ENCODE results near the gene HOMER1. TPM values are rescaled to one million over a fixed set of nuclear protein-coding genes. Genes with fewer than 3 reads are reported as not detected.
A peak's percentile ranks its signal among the peaks of the same experiment; 100 is the strongest.

HOMER1 gene
- total and polyA plus RNA-seq, 2 donors, result 2.0 to 13.5 TPM

DNA sequence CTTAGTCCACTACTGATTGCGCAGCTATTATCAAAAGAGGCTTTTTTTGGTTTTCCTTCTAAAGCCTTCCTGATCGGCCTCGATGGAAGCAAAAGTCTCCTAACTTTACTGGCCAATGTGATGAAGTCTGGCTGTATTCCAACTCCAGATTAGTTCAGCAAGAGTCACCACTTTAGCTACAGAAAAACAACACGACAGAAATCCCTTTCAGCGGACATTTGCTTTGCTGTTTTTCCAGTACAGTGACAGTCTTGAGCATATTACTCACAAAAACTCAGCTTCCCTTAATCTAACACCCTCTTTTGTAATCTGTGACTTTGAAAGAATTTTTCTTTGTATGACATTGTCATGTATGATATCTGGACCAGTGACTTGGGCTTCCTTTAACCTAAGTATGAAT is 95.7 kb downstream of the HOMER1 start:
- WGBS, result 97% methylated on average over 5 of the region's 5 CpGs
- Histone ChIP-seq H3K27me3 (ENCODE audit: control insufficient read depth in 2 of 2, insufficient read depth in 1 of 2, low read length in 1 of 2) (no peaks in the 10 kb centered on the region), H3K27ac (ENCODE audit: low read depth in 1 of 2, low read length in 1 of 2) (no peak overlapping the region), H3K4me1 (ENCODE audit: control insufficient read depth in 2 of 2, insufficient read depth in 2 of 2, low read length in 2 of 2) (no peaks in the 10 kb centered on the region), H3K9me3 (ENCODE audit: control insufficient read depth in 2 of 2, insufficient read depth in 1 of 2, low read length in 1 of 2) (no peaks in the 10 kb centered on the region), H3K36me3 (ENCODE audit: control insufficient read depth in 2 of 2, insufficient read depth in 2 of 2, low read length in 1 of 2) (no peaks in the 10 kb centered on the region), H3K4me3 (ENCODE audit: low read length in 2 of 2) (no peak overlapping the region)
- DNase-seq (ENCODE audit: low read depth in 6 of 9, low spot score in 9 of 9), result no peak

DNA sequence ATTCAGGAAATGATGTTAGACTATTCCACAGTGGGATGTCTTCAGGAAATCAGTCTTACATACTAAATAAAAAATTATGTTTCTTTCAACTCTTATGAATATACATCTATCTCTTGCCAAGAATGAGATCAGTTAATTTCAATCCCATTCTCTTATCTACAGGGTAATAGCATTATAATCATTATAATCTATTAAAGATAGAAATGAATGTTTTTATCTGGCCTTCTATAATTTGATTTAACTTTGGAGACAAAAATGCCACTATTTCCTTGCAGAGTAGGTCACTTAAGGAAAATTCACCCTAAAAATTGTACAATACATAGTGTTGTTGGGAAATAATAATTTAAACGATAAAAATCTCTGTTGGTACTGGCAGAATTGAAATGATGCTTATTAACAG is 96.4 kb downstream of the HOMER1 start:
- no peaks in the 10 kb centered on the region for H3K36me3 ChIP-seq (ENCODE audit: control insufficient read depth in 2 of 2, insufficient read depth in 2 of 2, low read length in 1 of 2)
- no peak overlapping the region for H3K27ac ChIP-seq (ENCODE audit: low read depth in 1 of 2, low read length in 1 of 2)
- no peaks in the 10 kb centered on the region for H3K27me3 ChIP-seq (ENCODE audit: control insufficient read depth in 2 of 2, insufficient read depth in 1 of 2, low read length in 1 of 2)
- DNase-seq (ENCODE audit: low read depth in 6 of 9, low spot score in 9 of 9), result no peak
- H3K4me3 ChIP-seq (ENCODE audit: low read length in 2 of 2), result no peak overlapping the region
- H3K9me3 ChIP-seq (ENCODE audit: control insufficient read depth in 2 of 2, insufficient read depth in 1 of 2, low read length in 1 of 2), result no peaks in the 10 kb centered on the region
- H3K4me1 ChIP-seq (ENCODE audit: control insufficient read depth in 2 of 2, insufficient read depth in 2 of 2, low read length in 2 of 2), result no peaks in the 10 kb centered on the region
- 96% methylated on average over 1 of the region's 1 CpG for WGBS

DNA sequence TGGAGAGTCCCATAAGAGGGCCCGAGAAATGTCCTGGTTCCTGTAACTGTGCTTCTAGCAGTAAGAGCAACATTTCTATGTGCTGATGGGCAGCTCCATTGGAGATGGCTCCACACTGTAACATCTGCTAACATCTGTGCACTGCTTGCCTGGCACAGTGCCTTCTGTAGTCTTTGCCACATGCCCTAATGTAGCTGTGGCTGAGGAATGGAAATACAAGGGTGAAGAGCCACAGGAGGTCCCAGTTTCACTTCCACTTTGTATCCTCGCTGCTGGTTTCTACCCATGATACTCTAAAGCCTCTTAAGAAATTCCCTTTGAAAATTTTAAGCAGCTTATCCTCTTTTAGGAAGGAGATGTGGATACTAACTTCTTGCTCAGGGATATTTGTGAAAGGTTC is 97.4 kb downstream of the HOMER1 start:
- no peak overlapping the region for H3K27ac ChIP-seq (ENCODE audit: low read depth in 1 of 2, low read length in 1 of 2)
- H3K27me3 ChIP-seq (ENCODE audit: control insufficient read depth in 2 of 2, insufficient read depth in 1 of 2, low read length in 1 of 2), result no peaks in the 10 kb centered on the region
- no peaks in the 10 kb centered on the region for H3K4me1 ChIP-seq (ENCODE audit: control insufficient read depth in 2 of 2, insufficient read depth in 2 of 2, low read length in 2 of 2)
- H3K36me3 ChIP-seq (ENCODE audit: control insufficient read depth in 2 of 2, insufficient read depth in 2 of 2, low read length in 1 of 2), result no peaks in the 10 kb centered on the region
- 56% methylated on average over 2 of the region's 2 CpGs for WGBS
- DNase-seq (ENCODE audit: low read depth in 6 of 9, low spot score in 9 of 9), result peak in 2 of 9 donors; percentile 5 to 9
- H3K4me3 ChIP-seq (ENCODE audit: low read length in 2 of 2), result no peak overlapping the region
- no peaks in the 10 kb centered on the region for H3K9me3 ChIP-seq (ENCODE audit: control insufficient read depth in 2 of 2, insufficient read depth in 1 of 2, low read length in 1 of 2)

DNA sequence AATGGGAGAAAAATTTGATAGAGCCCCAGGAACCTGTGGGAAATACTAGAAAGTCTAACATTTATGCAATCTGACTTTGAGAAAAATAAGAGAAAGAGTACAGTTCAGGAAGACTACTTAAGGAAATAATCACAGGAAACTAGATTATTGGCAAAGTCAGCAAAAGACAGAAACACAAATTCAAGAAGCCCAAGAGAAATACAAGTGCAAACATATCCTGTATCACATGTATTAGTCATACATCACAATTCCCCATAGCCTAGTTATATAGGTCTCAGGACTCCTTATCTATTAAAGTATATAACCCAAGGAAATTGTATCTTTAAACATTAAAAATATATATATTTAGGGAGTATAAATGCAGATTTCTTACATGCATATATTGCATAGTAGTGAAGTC is 100.8 kb downstream of the HOMER1 start:
- no peak overlapping the region for H3K27ac ChIP-seq (ENCODE audit: low read depth in 1 of 2, low read length in 1 of 2)
- H3K4me1 ChIP-seq (ENCODE audit: control insufficient read depth in 2 of 2, insufficient read depth in 2 of 2, low read length in 2 of 2), result no peaks in the 10 kb centered on the region
- no peak for DNase-seq (ENCODE audit: low read depth in 6 of 9, low spot score in 9 of 9)
- H3K36me3 ChIP-seq (ENCODE audit: control insufficient read depth in 2 of 2, insufficient read depth in 2 of 2, low read length in 1 of 2), result no peaks in the 10 kb centered on the region
- peaks cover 0 to 5% of the 10 kb centered on the region in 2 donors for H3K9me3 ChIP-seq (ENCODE audit: control insufficient read depth in 2 of 2, insufficient read depth in 1 of 2, low read length in 1 of 2)
- no peaks in the 10 kb centered on the region for H3K27me3 ChIP-seq (ENCODE audit: control insufficient read depth in 2 of 2, insufficient read depth in 1 of 2, low read length in 1 of 2)
- no peak overlapping the region for H3K4me3 ChIP-seq (ENCODE audit: low read length in 2 of 2)

DNA sequence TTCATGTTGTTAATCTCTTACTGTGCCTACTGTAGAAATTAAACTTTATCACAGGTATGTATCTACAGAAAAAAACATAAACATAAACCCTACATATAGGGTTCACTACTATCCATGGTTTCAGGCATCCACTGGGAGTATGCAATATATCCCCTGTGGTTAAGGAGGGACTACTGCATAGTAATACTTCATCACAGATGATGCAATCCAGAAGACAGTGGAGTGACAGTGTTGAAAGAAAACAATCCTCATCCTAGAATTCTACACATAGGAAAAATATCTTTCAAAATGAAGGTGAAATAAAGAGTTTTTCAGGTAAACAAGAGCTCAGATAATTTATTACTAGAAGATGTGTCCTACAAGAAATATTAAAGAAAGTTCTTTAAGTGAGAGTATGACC is 105.9 kb downstream of the HOMER1 start:
- Histone ChIP-seq H3K36me3 (ENCODE audit: control insufficient read depth in 2 of 2, insufficient read depth in 2 of 2, low read length in 1 of 2) (no peaks in the 10 kb centered on the region), H3K27ac (ENCODE audit: low read depth in 1 of 2, low read length in 1 of 2) (no peak overlapping the region), H3K4me3 (ENCODE audit: low read length in 2 of 2) (no peak overlapping the region), H3K4me1 (ENCODE audit: control insufficient read depth in 2 of 2, insufficient read depth in 2 of 2, low read length in 2 of 2) (no peaks in the 10 kb centered on the region), H3K27me3 (ENCODE audit: control insufficient read depth in 2 of 2, insufficient read depth in 1 of 2, low read length in 1 of 2) (no peaks in the 10 kb centered on the region), H3K9me3 (ENCODE audit: control insufficient read depth in 2 of 2, insufficient read depth in 1 of 2, low read length in 1 of 2) (peaks cover 0 to 5% of the 10 kb centered on the region in 2 donors)
- DNase-seq (ENCODE audit: low read depth in 6 of 9, low spot score in 9 of 9), result no peak

DNA sequence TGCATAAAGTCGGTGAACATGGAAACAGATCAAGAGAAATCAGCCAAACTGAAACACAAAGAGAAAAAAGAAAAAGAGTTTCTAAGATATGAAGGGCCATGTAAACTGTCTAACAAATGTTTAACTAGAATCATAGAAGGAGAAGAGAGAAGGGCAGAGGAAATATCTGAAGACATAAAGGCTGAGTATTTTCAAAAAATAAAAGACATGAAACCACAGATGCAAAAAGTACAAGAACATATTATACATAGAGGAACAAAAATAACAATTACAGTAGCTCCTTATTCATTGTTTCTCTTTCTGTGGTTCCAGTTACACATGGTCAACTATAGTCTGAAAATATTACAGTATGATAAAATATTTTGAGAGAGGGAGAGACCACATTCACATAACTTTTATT is 106.3 kb downstream of the HOMER1 start:
- Histone ChIP-seq H3K9me3 (ENCODE audit: control insufficient read depth in 2 of 2, insufficient read depth in 1 of 2, low read length in 1 of 2) (peaks cover 0 to 5% of the 10 kb centered on the region in 2 donors), H3K36me3 (ENCODE audit: control insufficient read depth in 2 of 2, insufficient read depth in 2 of 2, low read length in 1 of 2) (no peaks in the 10 kb centered on the region), H3K4me3 (ENCODE audit: low read length in 2 of 2) (no peak overlapping the region), H3K27me3 (ENCODE audit: control insufficient read depth in 2 of 2, insufficient read depth in 1 of 2, low read length in 1 of 2) (no peaks in the 10 kb centered on the region), H3K4me1 (ENCODE audit: control insufficient read depth in 2 of 2, insufficient read depth in 2 of 2, low read length in 2 of 2) (no peaks in the 10 kb centered on the region), H3K27ac (ENCODE audit: low read depth in 1 of 2, low read length in 1 of 2) (no peak overlapping the region)
- DNase-seq (ENCODE audit: low read depth in 6 of 9, low spot score in 9 of 9), result no peak
- 87% methylated on average over 1 of the region's 1 CpG for WGBS

DNA sequence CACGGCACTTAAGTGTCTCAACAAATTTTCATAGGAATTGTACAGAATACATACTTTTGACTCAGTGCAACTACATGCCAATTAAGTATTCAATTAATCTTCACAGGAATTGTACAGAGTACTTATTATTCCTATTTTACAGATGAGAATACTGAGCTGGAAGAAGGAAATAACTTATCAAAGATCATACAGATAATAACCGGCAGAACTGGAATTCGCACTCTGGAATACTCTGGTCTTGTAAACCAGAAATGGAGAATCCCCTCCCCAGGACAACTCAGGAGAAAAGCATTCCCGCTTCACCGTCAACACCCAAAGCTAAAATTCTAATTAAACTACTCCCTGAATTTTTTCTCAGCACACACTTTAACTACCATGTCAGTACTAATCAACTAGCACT is 112.7 kb downstream of the HOMER1 start:
- Histone ChIP-seq H3K27ac (ENCODE audit: low read depth in 1 of 2, low read length in 1 of 2) (no peak overlapping the region), H3K4me3 (ENCODE audit: low read length in 2 of 2) (no peak overlapping the region), H3K4me1 (ENCODE audit: control insufficient read depth in 2 of 2, insufficient read depth in 2 of 2, low read length in 2 of 2) (no peaks in the 10 kb centered on the region), H3K36me3 (ENCODE audit: control insufficient read depth in 2 of 2, insufficient read depth in 2 of 2, low read length in 1 of 2) (no peaks in the 10 kb centered on the region), H3K9me3 (ENCODE audit: control insufficient read depth in 2 of 2, insufficient read depth in 1 of 2, low read length in 1 of 2) (no peaks in the 10 kb centered on the region), H3K27me3 (ENCODE audit: control insufficient read depth in 2 of 2, insufficient read depth in 1 of 2, low read length in 1 of 2) (no peaks in the 10 kb centered on the region)
- DNase-seq (ENCODE audit: low read depth in 6 of 9, low spot score in 9 of 9), result no peak
- WGBS, result 88% methylated on average over 5 of the region's 5 CpGs

DNA sequence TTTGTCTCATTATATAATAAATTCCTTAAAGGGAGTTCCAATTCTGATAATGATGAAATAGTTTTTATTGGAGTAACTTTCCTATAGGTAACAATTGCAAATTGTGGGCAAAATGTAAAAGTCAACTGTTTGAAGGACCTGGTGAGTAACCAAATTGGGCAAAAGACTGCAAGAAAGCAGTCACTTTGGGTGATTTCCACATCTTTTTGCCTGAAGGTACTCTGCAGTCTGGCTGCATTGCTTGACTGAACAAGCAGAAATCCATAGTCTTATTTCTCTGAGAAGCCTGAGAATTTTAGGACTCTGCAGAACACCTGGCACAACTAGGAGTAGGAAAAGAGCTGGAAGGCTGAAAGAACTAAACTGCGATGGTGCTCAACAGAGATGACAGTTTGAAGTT is 114.9 kb downstream of the HOMER1 start:
- DNase-seq (ENCODE audit: low read depth in 6 of 9, low spot score in 9 of 9), result no peak
- 98% methylated on average over 1 of the region's 1 CpG for WGBS
- no peak overlapping the region for H3K27ac ChIP-seq (ENCODE audit: low read depth in 1 of 2, low read length in 1 of 2)
- no peaks in the 10 kb centered on the region for H3K4me1 ChIP-seq (ENCODE audit: control insufficient read depth in 2 of 2, insufficient read depth in 2 of 2, low read length in 2 of 2)
- H3K4me3 ChIP-seq (ENCODE audit: low read length in 2 of 2), result no peak overlapping the region
- no peaks in the 10 kb centered on the region for H3K27me3 ChIP-seq (ENCODE audit: control insufficient read depth in 2 of 2, insufficient read depth in 1 of 2, low read length in 1 of 2)
- no peaks in the 10 kb centered on the region for H3K9me3 ChIP-seq (ENCODE audit: control insufficient read depth in 2 of 2, insufficient read depth in 1 of 2, low read length in 1 of 2)
- H3K36me3 ChIP-seq (ENCODE audit: control insufficient read depth in 2 of 2, insufficient read depth in 2 of 2, low read length in 1 of 2), result no peaks in the 10 kb centered on the region

DNA sequence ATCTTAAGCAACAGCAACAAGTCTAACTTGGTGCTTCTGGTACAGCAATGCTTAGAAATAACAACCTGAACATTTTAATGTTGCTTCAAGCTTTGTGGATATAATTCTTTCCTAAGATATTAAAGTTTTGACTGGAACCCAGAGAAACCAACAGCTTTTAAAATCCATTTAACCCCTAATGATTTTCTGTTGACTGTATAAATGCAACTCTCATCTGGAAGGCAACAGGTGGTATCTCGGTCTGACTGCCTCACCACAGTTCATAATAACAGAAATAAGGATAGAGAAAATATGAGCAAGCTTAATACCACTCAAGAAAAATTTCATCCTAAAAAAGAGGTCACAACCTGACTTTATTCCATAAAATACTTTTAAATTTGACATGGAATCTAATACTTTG is 116.9 kb downstream of the HOMER1 start:
- Histone ChIP-seq H3K9me3 (ENCODE audit: control insufficient read depth in 2 of 2, insufficient read depth in 1 of 2, low read length in 1 of 2) (no peaks in the 10 kb centered on the region), H3K36me3 (ENCODE audit: control insufficient read depth in 2 of 2, insufficient read depth in 2 of 2, low read length in 1 of 2) (no peaks in the 10 kb centered on the region), H3K4me3 (ENCODE audit: low read length in 2 of 2) (no peak overlapping the region), H3K27me3 (ENCODE audit: control insufficient read depth in 2 of 2, insufficient read depth in 1 of 2, low read length in 1 of 2) (no peaks in the 10 kb centered on the region), H3K4me1 (ENCODE audit: control insufficient read depth in 2 of 2, insufficient read depth in 2 of 2, low read length in 2 of 2) (no peaks in the 10 kb centered on the region), H3K27ac (ENCODE audit: low read depth in 1 of 2, low read length in 1 of 2) (no peak overlapping the region)
- DNase-seq (ENCODE audit: low read depth in 6 of 9, low spot score in 9 of 9), result no peak
- 95% methylated on average over 1 of the region's 1 CpG for WGBS

DNA sequence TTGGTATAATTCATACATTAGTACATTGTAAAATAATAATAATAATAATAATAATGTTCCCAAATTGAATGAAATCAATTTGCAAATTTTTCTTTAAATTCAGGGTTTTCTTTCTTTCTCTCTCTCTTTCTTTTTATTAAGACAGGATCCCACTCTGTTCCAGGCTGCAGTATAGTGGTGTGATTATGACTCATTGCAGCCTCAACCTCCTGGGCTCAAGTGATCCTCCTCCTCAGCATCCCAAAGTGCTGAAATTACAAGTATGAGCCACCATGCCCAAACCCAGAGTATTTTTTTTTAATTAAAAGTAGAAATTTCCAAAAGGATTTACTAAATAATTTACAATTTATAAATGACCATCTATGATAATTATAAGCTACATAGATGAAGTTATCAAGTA is 117.7 kb downstream of the HOMER1 start:
- DNase-seq (ENCODE audit: low read depth in 6 of 9, low spot score in 9 of 9), result no peak
- Histone ChIP-seq H3K36me3 (ENCODE audit: control insufficient read depth in 2 of 2, insufficient read depth in 2 of 2, low read length in 1 of 2) (no peaks in the 10 kb centered on the region), H3K27ac (ENCODE audit: low read depth in 1 of 2, low read length in 1 of 2) (no peak overlapping the region)

More for the DNA sequence above, 117.7 kb downstream of the HOMER1 start:
- Histone ChIP-seq H3K27me3 (ENCODE audit: control insufficient read depth in 2 of 2, insufficient read depth in 1 of 2, low read length in 1 of 2) (no peaks in the 10 kb centered on the region), H3K9me3 (ENCODE audit: control insufficient read depth in 2 of 2, insufficient read depth in 1 of 2, low read length in 1 of 2) (no peaks in the 10 kb centered on the region), H3K4me1 (ENCODE audit: control insufficient read depth in 2 of 2, insufficient read depth in 2 of 2, low read length in 2 of 2) (no peaks in the 10 kb centered on the region), H3K4me3 (ENCODE audit: low read length in 2 of 2) (no peak overlapping the region)

Data from thymus (tissue), 11 donors.